Measurements from ENCODE around the gene DGKI. TPM values are rescaled to one million over a fixed set of nuclear protein-coding genes. Genes with fewer than 3 reads are reported as not detected.

The DGKI gene
- total and polyA plus RNA-seq, 9 of the 15 experiments (the other 6 are each of a cell fraction or from before 2014, with no cell fraction given) = 0.11 to 0.54 (median 0.15) TPM; not detected in 5

GRCh38 chr7:137345799-137346449 lies 500.9 kb downstream of the DGKI start (continued):
- TF ChIP-seq ZNF449 (CRISPR knock-in tag; IDR thresholded peaks at IDR 0.05) (peak; percentile 98), ZNF583 (CRISPR knock-in tag; IDR thresholded peaks at IDR 0.05) (peak; percentile 49; the same call in 1 of the 2 replicates), E2F1 (CRISPR knock-in tag; IDR thresholded peaks at IDR 0.05) (no peak), FOXP1 (CRISPR knock-in tag; IDR thresholded peaks at IDR 0.05) (no peak), ZNF639 (CRISPR knock-in tag; conservative IDR thresholded peaks at IDR 0.05 in 1 of 2, IDR thresholded peaks at IDR 0.05 in 1 of 2) (peak in 1 of 2 experiments; percentile 96; a peak in 2 of 4 replicates), ZNF165 (CRISPR knock-in tag; IDR thresholded peaks at IDR 0.05; ENCODE audit: borderline replicate concordance) (peak; percentile 97), CHD7 (IDR thresholded peaks at IDR 0.05; ENCODE audit: low read depth, low read length) (no peak), EZH2 (IDR thresholded peaks at IDR 0.05; ENCODE audit: borderline replicate concordance, low read depth, low read length) (no peak), MAZ (CRISPR knock-in tag; conservative IDR thresholded peaks at IDR 0.05 in 1 of 2, IDR thresholded peaks at IDR 0.05 in 1 of 2) (peak in 1 of 2 experiments; percentile 92; a peak in 2 of 4 replicates), ZNF589 (CRISPR knock-in tag; IDR thresholded peaks at IDR 0.05; ENCODE audit: low read depth) (peak; percentile 69; the same call in 1 of the 2 replicates)
